ENCODE data around the gene SUSD1. TPM values are rescaled to one million over a fixed set of nuclear protein-coding genes. Genes with fewer than 3 reads are reported as not detected.

SUSD1 gene
- total and polyA plus RNA-seq, 9 of the 15 experiments (the other 6 are each of a cell fraction or from before 2014, with no cell fraction given) = 10.9 to 44.4 (median 36.1) TPM

- TF ChIP-seq MGA (IDR thresholded peaks at IDR 0.05) = no peak
- no peak for TF ChIP-seq ZNF280A (IDR thresholded peaks at IDR 0.05; ENCODE audit: low read depth, partially characterized antibody)
- no peak for TF ChIP-seq CUX1 (CRISPR knock-in tag; IDR thresholded peaks at IDR 0.05)
- no peak for TF ChIP-seq CTBP1 (IDR thresholded peaks at IDR 0.05; ENCODE audit: borderline replicate concordance)
- TF ChIP-seq TGIF2 (CRISPR knock-in tag; IDR thresholded peaks at IDR 0.05) = no peak
- no peak for TF ChIP-seq ZNF785 (CRISPR knock-in tag; IDR thresholded peaks at IDR 0.05)
- TF ChIP-seq SMAD1 (IDR thresholded peaks at IDR 0.05; ENCODE audit: low read depth, low read length, partially characterized antibody) = no peak
- no peak for TF ChIP-seq SIN3B (IDR thresholded peaks at IDR 0.05; ENCODE audit: low read depth)
Measured at GRCh38 chr9:112103405-112103804, 71.7 kb downstream of the SUSD1 start (continued).

Measured in K562 (cell line).